HG02938 (cell line): ENCODE results near the gene MARCHF2.

Experiments used
- ATAC-seq: cut with Tn5 transposase; IDR thresholded peaks from one replicate; pipeline ENCODE4 v1.9.1; 2021; ENCODE audit warnings: mild to moderate bottlenecking, moderate library complexity; ENCODE audit not compliant: unreplicated experiment

MARCHF2 gene

GRCh38 chr19:8387688-8388611 lies 25.2 kb upstream of the MARCHF2 start:
- ATAC-seq, result no peak

- ATAC-seq, result no peak
These were observed 24.5 kb upstream of the MARCHF2 start for GRCh38 chr19:8388612-8388958.

GRCh38 chr19:8389891-8390616 lies 23.1 kb upstream of the MARCHF2 start, which contains the start of gene RAB11B:
RAB11B (plus strand) TSS chr19:8390360; CDS start chr19:8390417, 57 bp downstream.
- ATAC-seq, result peak; percentile 93

DNA sequence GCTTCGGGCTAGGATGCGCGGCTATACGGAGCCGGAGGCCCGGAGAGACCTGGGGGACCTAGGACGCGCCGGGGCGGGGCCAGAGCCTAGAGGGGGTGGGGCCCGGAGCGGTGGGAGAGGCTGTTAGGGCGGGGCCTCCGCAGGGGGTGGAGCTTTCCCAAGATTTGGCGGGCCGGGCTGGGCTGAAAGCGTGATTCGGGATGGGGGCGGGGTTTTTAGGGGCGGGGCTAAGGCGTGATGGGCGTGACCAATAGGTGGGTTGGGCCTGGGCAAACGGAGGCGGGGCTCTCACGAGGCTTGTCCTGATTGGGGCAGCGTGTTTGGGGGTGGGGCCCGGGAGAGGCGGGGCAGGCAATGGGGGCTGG lies 22.5 kb upstream of the MARCHF2 start:
- ATAC-seq, result peak; percentile 28

DNA sequence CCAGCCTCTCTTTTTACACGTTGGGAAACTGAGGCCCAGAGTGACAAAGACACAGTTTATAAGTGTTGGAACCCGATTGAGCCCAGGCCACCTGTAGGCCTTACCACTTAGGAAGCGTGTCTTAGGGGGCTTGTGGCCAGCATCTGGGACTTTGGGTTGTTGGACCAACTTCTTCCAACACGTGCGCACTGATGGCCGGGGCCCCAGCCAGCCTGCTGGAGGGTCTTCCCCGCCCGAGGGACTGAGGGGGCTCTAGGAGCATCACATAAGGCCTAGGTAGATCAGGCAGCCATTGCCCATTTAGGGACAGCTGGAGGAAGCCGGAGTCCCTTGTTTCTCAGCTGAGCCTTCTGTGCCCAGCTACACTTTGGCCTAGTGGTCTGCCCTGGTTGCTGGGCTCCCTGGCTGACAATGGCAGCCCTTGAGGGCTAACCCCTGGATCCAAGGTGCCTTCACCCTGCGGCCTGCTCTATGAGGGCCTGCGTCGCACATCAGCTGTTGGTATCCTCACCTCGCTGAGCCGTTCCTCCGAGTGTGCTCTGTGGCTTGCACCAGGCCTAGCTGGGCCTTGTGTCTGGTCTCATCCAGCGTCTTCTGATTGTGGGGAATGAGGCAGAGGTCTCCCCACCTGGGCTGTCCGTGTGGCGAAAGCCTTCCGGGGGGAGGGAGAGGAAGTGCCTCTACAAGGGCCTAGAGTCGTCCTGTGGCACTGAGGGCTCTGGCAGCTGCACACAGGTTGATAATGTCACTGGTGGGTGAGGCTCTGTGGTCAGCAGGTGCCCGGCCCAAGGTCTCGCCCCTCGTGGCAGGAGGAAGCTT lies 21.7 kb upstream of the MARCHF2 start:
- ATAC-seq, result no peak

- ATAC-seq, result no peak
These were observed 21.0 kb upstream of the MARCHF2 start for GRCh38 chr19:8392017-8392591.

GRCh38 chr19:8393192-8393870 lies 19.8 kb upstream of the MARCHF2 start:
- no peak for ATAC-seq

DNA sequence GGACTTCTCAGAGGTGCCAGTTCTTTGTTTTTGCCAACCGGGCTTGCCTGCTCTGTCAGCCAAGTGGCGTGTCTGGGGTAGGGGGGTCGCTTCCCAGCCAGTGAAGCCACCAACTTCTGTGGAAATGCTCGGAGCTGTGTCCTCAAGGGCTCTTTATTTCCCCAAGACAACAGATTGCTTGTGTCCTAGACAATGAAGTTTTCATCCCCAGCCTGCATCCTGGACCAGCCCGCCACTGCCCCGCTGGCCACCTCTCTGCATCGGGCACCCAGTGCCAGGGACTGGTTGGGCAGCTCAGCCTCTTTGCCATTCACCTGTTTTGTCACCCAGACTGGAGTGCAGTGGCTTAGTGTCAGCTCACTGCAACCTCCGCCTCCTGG lies 19.2 kb upstream of the MARCHF2 start:
- no peak for ATAC-seq

- no peak for ATAC-seq
These were observed 17.5 kb upstream of the MARCHF2 start for GRCh38 chr19:8395621-8396082.

GRCh38 chr19:8396185-8396562 lies 16.9 kb upstream of the MARCHF2 start:
- ATAC-seq, result no peak

GRCh38 chr19:8396563-8397203 lies 16.4 kb upstream of the MARCHF2 start:
- no peak for ATAC-seq

DNA sequence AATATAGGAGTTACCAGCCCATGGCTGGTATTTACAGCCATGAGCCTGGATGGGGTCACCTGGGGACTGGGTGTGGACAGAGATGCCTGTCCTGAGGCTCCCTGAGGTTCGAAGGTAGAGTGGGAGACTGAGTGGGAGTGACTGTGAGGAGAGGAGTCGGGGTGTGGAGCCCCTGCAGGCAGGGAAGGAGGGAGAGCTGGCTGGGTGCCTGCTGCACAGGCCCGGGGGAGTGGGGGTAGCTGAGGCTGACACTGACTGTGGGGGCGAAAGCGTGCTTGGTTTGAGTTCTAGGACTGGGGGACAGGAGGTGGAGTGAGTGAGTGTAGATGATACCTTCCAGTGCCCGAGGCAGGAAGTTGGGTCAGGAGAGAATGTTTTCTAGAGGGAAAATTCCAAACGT lies 15.8 kb upstream of the MARCHF2 start:
- no peak for ATAC-seq

DNA sequence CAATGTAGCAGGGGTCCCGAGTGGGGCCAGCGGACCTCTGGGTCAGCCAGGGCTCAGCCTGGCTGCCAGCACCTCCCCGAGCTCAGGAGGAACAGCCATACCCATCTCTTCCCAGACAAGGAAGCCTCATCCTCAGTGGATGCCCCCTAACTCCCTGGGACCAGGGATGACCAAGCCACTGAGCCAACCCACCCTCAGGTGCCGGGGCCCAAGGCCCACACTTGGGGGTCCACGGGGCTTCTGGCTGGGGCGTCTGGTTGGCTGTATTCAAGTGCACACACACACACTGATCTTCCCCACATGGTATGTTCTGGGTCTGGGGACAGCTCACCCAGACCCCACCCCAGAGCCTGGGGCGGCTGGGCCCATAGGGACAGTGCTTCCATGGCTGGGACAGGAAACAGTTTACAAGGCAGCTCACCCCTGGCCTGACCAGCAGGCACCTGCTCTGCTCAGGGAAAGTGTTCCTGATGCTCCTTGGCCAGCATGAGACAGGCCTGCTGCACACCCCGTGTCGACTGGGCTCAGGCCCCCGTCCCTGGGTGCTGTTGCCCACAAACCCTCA lies 15.3 kb upstream of the MARCHF2 start:
- ATAC-seq, result no peak

DNA sequence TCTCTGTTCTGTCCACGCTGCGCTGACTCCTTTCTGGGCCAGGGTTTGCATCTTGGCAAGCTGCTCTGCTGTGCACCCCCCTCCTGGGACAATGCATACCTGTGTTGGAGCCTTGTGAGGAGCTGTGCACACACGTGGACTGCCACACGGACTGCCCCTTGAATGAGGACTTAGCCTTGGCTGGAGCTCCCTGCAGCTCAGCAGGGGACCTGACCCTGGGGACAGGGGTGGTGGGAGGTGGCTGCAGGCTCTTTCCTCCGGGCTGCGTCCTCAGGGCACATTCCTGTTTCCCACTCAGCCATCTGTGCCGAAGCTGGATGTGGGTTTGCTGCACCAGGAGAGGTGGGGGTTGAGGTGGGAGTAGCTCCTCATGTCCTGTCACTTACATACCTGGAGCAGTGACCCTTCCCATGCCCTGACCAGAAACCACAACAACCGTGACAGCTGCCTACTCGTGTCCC lies 14.8 kb upstream of the MARCHF2 start:
- ATAC-seq, result no peak

DNA sequence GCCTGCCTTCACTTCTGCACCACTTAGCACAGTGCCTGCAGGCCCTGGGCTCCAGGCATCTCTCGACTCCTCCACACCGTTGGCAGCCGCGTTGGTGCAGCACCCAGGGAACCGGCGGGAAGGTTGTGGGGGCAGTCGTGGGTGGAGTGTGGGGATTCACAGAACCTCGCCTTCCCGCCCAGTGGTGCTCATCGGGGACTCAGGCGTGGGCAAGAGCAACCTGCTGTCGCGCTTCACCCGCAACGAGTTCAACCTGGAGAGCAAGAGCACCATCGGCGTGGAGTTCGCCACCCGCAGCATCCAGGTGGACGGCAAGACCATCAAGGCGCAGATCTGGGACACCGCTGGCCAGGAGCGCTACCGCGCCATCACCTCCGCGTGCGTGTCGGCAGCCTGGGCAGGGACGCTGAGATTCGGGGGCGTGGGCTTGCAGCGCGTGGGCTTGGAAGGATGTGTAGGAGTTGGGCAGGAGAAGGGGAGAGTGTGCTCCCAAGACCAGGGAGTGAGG lies 13.4 kb upstream of the MARCHF2 start:
- no peak for ATAC-seq

GRCh38 chr19:8401981-8402411 lies 11.1 kb upstream of the MARCHF2 start:
- ATAC-seq, result no peak

GRCh38 chr19:8403098-8403819 lies 9.8 kb upstream of the MARCHF2 start:
- ATAC-seq, result no peak

DNA sequence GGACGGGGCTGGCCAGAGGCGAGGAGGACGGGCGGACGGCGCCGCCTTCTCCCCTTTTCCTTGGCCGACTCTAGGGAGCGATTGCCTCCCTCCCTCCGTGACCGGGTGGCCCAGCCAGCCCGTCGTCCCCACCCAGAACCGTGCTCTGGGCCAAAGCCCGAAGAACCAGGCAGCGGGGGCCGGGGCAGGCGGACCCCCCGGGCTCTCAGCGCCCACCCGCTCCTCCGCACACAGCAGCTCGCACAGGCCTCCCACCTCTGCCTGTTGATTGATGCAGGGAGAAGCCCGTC lies 9.3 kb upstream of the MARCHF2 start:
- ATAC-seq, result no peak
